ENCODE measurements around the gene CMIP.

The CMIP gene

GRCh38 chr16:81544700-81545271 lies 100.2 kb downstream of the CMIP start:
- Mint-ChIP-seq H3K4me1 (peaks cover 3% of the 10 kb centered on the region), H3K9me3 (no peaks in the 10 kb centered on the region), H3K27ac (no peak overlapping the region), H3K36me3 (no peaks in the 10 kb centered on the region), H3K27me3 (no peaks in the 10 kb centered on the region), H3K4me3 (no peak overlapping the region)
- DNase-seq, result no peak
- CTCF ChIA-PET, result no interaction called here

- no peak overlapping the region for H3K4me3 Mint-ChIP-seq
- H3K9me3 Mint-ChIP-seq, result no peaks in the 10 kb centered on the region
- peaks cover 3% of the 10 kb centered on the region for H3K4me1 Mint-ChIP-seq
- no peak overlapping the region for H3K27ac Mint-ChIP-seq
- CTCF ChIA-PET, result no interaction called here
- H3K27me3 Mint-ChIP-seq, result no peaks in the 10 kb centered on the region
- H3K36me3 Mint-ChIP-seq, result no peaks in the 10 kb centered on the region
- no peak for DNase-seq
Observed at GRCh38 chr16:81545470-81546250, 101.1 kb downstream of the CMIP start.

GRCh38 chr16:81546781-81547180 lies 102.2 kb downstream of the CMIP start:
- Mint-ChIP-seq H3K9me3 (no peaks in the 10 kb centered on the region), H3K27me3 (no peaks in the 10 kb centered on the region), H3K4me1 (peaks cover 3% of the 10 kb centered on the region), H3K36me3 (no peaks in the 10 kb centered on the region), H3K27ac (no peak overlapping the region), H3K4me3 (no peak overlapping the region)
- CTCF ChIA-PET, result no interaction called here
- DNase-seq, result no peak

GRCh38 chr16:81547194-81547938 lies 102.8 kb downstream of the CMIP start:
- no peaks in the 10 kb centered on the region for H3K36me3 Mint-ChIP-seq
- no peak overlapping the region for H3K4me3 Mint-ChIP-seq
- no peaks in the 10 kb centered on the region for H3K9me3 Mint-ChIP-seq
- no peak for DNase-seq
- no peak overlapping the region for H3K27ac Mint-ChIP-seq
- peaks cover 3% of the 10 kb centered on the region for H3K4me1 Mint-ChIP-seq
- CTCF ChIA-PET, result no interaction called here
- no peaks in the 10 kb centered on the region for H3K27me3 Mint-ChIP-seq

- CTCF ChIA-PET, result no interaction called here
- Mint-ChIP-seq H3K4me1 (peaks cover 3% of the 10 kb centered on the region), H3K36me3 (no peaks in the 10 kb centered on the region), H3K27me3 (no peaks in the 10 kb centered on the region), H3K9me3 (no peaks in the 10 kb centered on the region), H3K4me3 (no peak overlapping the region), H3K27ac (no peak overlapping the region)
- no peak for DNase-seq
Observed at GRCh38 chr16:81547939-81548216, 103.3 kb downstream of the CMIP start.

- H3K27ac Mint-ChIP-seq, result no peak overlapping the region
- CTCF ChIA-PET, result no interaction called here
- DNase-seq, result no peak
Observed at GRCh38 chr16:81548551-81548875, 103.9 kb downstream of the CMIP start.

GRCh38 chr16:81548876-81549546 lies 104.4 kb downstream of the CMIP start:
- CTCF ChIA-PET, result no interaction called here
- Mint-ChIP-seq H3K9me3 (no peaks in the 10 kb centered on the region), H3K4me3 (no peak overlapping the region), H3K4me1 (peaks cover 7% of the 10 kb centered on the region), H3K36me3 (no peaks in the 10 kb centered on the region), H3K27ac (no peak overlapping the region), H3K27me3 (no peaks in the 10 kb centered on the region)
- no peak for DNase-seq

More at GRCh38 chr16:81548551-81548875, 103.9 kb downstream of the CMIP start:
- Mint-ChIP-seq H3K4me1 (peaks cover 6% of the 10 kb centered on the region), H3K9me3 (no peaks in the 10 kb centered on the region), H3K4me3 (no peak overlapping the region), H3K36me3 (no peaks in the 10 kb centered on the region), H3K27me3 (no peaks in the 10 kb centered on the region)

- H3K9me3 Mint-ChIP-seq, result peaks cover 3% of the 10 kb centered on the region
- no peaks in the 10 kb centered on the region for H3K36me3 Mint-ChIP-seq
- no peak for DNase-seq
- no peak overlapping the region for H3K4me3 Mint-ChIP-seq
- no peak overlapping the region for H3K27ac Mint-ChIP-seq
- CTCF ChIA-PET, result no interaction called here
- no peaks in the 10 kb centered on the region for H3K27me3 Mint-ChIP-seq
- peaks cover 13% of the 10 kb centered on the region for H3K4me1 Mint-ChIP-seq
Observed at GRCh38 chr16:81549547-81550431, 105.2 kb downstream of the CMIP start.

- H3K4me3 Mint-ChIP-seq, result no peak overlapping the region
- H3K27me3 Mint-ChIP-seq, result no peaks in the 10 kb centered on the region
- H3K27ac Mint-ChIP-seq, result no peak overlapping the region
- peaks cover 3% of the 10 kb centered on the region for H3K9me3 Mint-ChIP-seq
- CTCF ChIA-PET, result no interaction called here
- DNase-seq, result no peak
- peaks cover 13% of the 10 kb centered on the region for H3K4me1 Mint-ChIP-seq
- H3K36me3 Mint-ChIP-seq, result no peaks in the 10 kb centered on the region
Observed at GRCh38 chr16:81550432-81550808, 105.8 kb downstream of the CMIP start.

- H3K27ac Mint-ChIP-seq, result no peak overlapping the region
- CTCF ChIA-PET, result interaction anchor here (0.7 kb wide), 1 partner anchor 181 kb away, joined by 3 read pairs; no protein-coding TSS in a partner anchor
- peaks cover 13% of the 10 kb centered on the region for H3K4me1 Mint-ChIP-seq
- no peak for DNase-seq
- peaks cover 3% of the 10 kb centered on the region for H3K9me3 Mint-ChIP-seq
- H3K27me3 Mint-ChIP-seq, result no peaks in the 10 kb centered on the region
- H3K36me3 Mint-ChIP-seq, result no peaks in the 10 kb centered on the region
- no peak overlapping the region for H3K4me3 Mint-ChIP-seq
Observed at GRCh38 chr16:81551151-81551808, 106.7 kb downstream of the CMIP start.

GRCh38 chr16:81551821-81552304 lies 107.3 kb downstream of the CMIP start:
- Mint-ChIP-seq H3K4me3 (no peak overlapping the region), H3K4me1 (peaks cover 13% of the 10 kb centered on the region), H3K27ac (no peak overlapping the region), H3K36me3 (no peaks in the 10 kb centered on the region), H3K9me3 (peaks cover 3% of the 10 kb centered on the region), H3K27me3 (no peaks in the 10 kb centered on the region)
- DNase-seq, result no peak
- CTCF ChIA-PET, result no interaction called here

GRCh38 chr16:81552743-81553079 lies 108.1 kb downstream of the CMIP start:
- Mint-ChIP-seq H3K9me3 (peaks cover 3% of the 10 kb centered on the region), H3K27me3 (no peaks in the 10 kb centered on the region), H3K4me1 (peaks cover 13% of the 10 kb centered on the region), H3K36me3 (no peaks in the 10 kb centered on the region), H3K27ac (no peak overlapping the region), H3K4me3 (no peak overlapping the region)
- CTCF ChIA-PET, result no interaction called here
- no peak for DNase-seq

- Mint-ChIP-seq H3K4me3 (no peak overlapping the region), H3K4me1 (peaks cover 13% of the 10 kb centered on the region), H3K36me3 (no peaks in the 10 kb centered on the region), H3K27me3 (no peaks in the 10 kb centered on the region), H3K9me3 (peaks cover 3% of the 10 kb centered on the region), H3K27ac (no peak overlapping the region)
- CTCF ChIA-PET, result no interaction called here
- DNase-seq, result no peak
Observed at GRCh38 chr16:81553080-81553813, 108.6 kb downstream of the CMIP start.
